ENCODE results near the gene ID3. TPM values are rescaled to one million over a fixed set of nuclear protein-coding genes. Genes with fewer than 3 reads are reported as not detected.

Gene ID3
- total RNA-seq, 1 donor from 2014 or later = 420 TPM

- Mint-ChIP-seq H3K27ac (peak overlapping the region; percentile 53), H3K4me3 (ENCODE audit: low read depth) (no peak overlapping the region)
Measured at GRCh38 chr1:23591460-23592208, 32.3 kb upstream of the ID3 start.

GRCh38 chr1:23590058-23590783, 30.9 kb upstream of the ID3 start:
- H3K36me3 Mint-ChIP-seq (ENCODE audit: insufficient read depth) = no peaks in the 10 kb centered on the region
- no peak for DNase-seq (ENCODE audit: low spot score, unreplicated experiment)
- H3K27me3 Mint-ChIP-seq = peaks cover 2% of the 10 kb centered on the region
- peaks cover 13% of the 10 kb centered on the region for H3K4me1 Mint-ChIP-seq (ENCODE audit: low read depth)
- peak overlapping the region; percentile 44 for H3K27ac Mint-ChIP-seq
- H3K9me3 Mint-ChIP-seq (ENCODE audit: low read depth) = no peaks in the 10 kb centered on the region
- H3K4me3 Mint-ChIP-seq (ENCODE audit: low read depth) = no peak overlapping the region
- TF ChIP-seq CTCF (IDR thresholded peaks at IDR 0.05; ENCODE audit: unreplicated experiment) = no peak

More at GRCh38 chr1:23591460-23592208, 32.3 kb upstream of the ID3 start:
- Mint-ChIP-seq H3K9me3 (ENCODE audit: low read depth) (no peaks in the 10 kb centered on the region), H3K27me3 (peaks cover 2% of the 10 kb centered on the region), H3K4me1 (ENCODE audit: low read depth) (peaks cover 15% of the 10 kb centered on the region), H3K36me3 (ENCODE audit: insufficient read depth) (no peaks in the 10 kb centered on the region)
- DNase-seq (ENCODE audit: low spot score, unreplicated experiment) = no peak
- TF ChIP-seq CTCF (IDR thresholded peaks at IDR 0.05; ENCODE audit: unreplicated experiment) = no peak

GRCh38 chr1:23589585-23589986, 30.3 kb upstream of the ID3 start:
- H3K4me3 Mint-ChIP-seq (ENCODE audit: low read depth) = no peak overlapping the region
- H3K27me3 Mint-ChIP-seq = peaks cover 2% of the 10 kb centered on the region
- DNase-seq (ENCODE audit: low spot score, unreplicated experiment) = no peak
- H3K36me3 Mint-ChIP-seq (ENCODE audit: insufficient read depth) = no peaks in the 10 kb centered on the region
- TF ChIP-seq CTCF (IDR thresholded peaks at IDR 0.05; ENCODE audit: unreplicated experiment) = no peak
- H3K27ac Mint-ChIP-seq = no peak overlapping the region
- H3K4me1 Mint-ChIP-seq (ENCODE audit: low read depth) = peaks cover 13% of the 10 kb centered on the region
- no peaks in the 10 kb centered on the region for H3K9me3 Mint-ChIP-seq (ENCODE audit: low read depth)

GRCh38 chr1:23588749-23589548, 29.6 kb upstream of the ID3 start:
- no peaks in the 10 kb centered on the region for H3K36me3 Mint-ChIP-seq (ENCODE audit: insufficient read depth)
- H3K9me3 Mint-ChIP-seq (ENCODE audit: low read depth) = no peaks in the 10 kb centered on the region
- TF ChIP-seq CTCF (IDR thresholded peaks at IDR 0.05; ENCODE audit: unreplicated experiment) = no peak
- H3K27ac Mint-ChIP-seq = no peak overlapping the region
- no peak overlapping the region for H3K4me3 Mint-ChIP-seq (ENCODE audit: low read depth)
- H3K27me3 Mint-ChIP-seq = peaks cover 2% of the 10 kb centered on the region
- DNase-seq (ENCODE audit: low spot score, unreplicated experiment) = no peak
- H3K4me1 Mint-ChIP-seq (ENCODE audit: low read depth) = peaks cover 13% of the 10 kb centered on the region
